K562 (cell line): ENCODE data around the gene CCDC9B.

ENCODE experiments used
- CBX5 ChIP-seq: IDR thresholded peaks from 2 replicates; pipeline ENCODE4 v1.6.1; 2014; ENCODE audit warnings: low read depth, borderline replicate concordance
- E2F4 ChIP-seq: sonication (generic); formaldehyde crosslinking; IDR thresholded peaks from 2 replicates; pipeline ENCODE4 v1.8.0; 2022; ENCODE audit warnings: mild to moderate bottlenecking, low read depth, missing genetic modification reagents
- EZH2 ChIP-seq: IDR thresholded peaks from 2 replicates; pipeline ENCODE4 v1.6.1; 2012; ENCODE audit warnings: low read depth, mild to moderate bottlenecking, inconsistent platforms, low read length, borderline replicate concordance
- GMEB1 ChIP-seq: fragments of 250-450 bp; sonication (Bioruptor Pico); IDR thresholded peaks from 2 replicates; pipeline ENCODE4 v1.4.0; 2020; ENCODE audit warnings: mild to moderate bottlenecking
- HDAC2 ChIP-seq: fragments of 450-650 bp; IDR thresholded peaks from 2 replicates; pipeline ENCODE4 v1.6.1; 2016; ENCODE audit warnings: mild to moderate bottlenecking
- MCM5 ChIP-seq: fragments of 450-650 bp; IDR thresholded peaks from 2 replicates; pipeline ENCODE4 v1.6.1; 2016; ENCODE audit warnings: low read depth
- MNT ChIP-seq, 2 experiments: fragments of 450-650 bp; conservative IDR thresholded peaks; 2 replicates each; pipeline ENCODE4 v1.6.1; 2017; ENCODE audit warnings: mild to moderate bottlenecking in 2 of 2, moderate library complexity in 2 of 2
- POLR2AphosphoS5 ChIP-seq: IDR thresholded peaks from 2 replicates; pipeline ENCODE4 v1.6.1; 2011; ENCODE audit warnings: mild to moderate bottlenecking, low read depth, low read length, moderate library complexity; ENCODE audit not compliant: control insufficient read depth, insufficient read depth
- RFX5 ChIP-seq: IDR thresholded peaks from 2 replicates; pipeline ENCODE4 v1.6.1; 2011; ENCODE audit warnings: low read depth, mild to moderate bottlenecking, improper control_type of control experiment, low read length
- ZBTB17 ChIP-seq: fragments of 450-650 bp; formaldehyde crosslinking; IDR thresholded peaks from 2 replicates; pipeline ENCODE4 v1.4.0; 2020; ENCODE audit warnings: mild to moderate bottlenecking
- ZC3H8 ChIP-seq: fragments of 450-650 bp; IDR thresholded peaks from 2 replicates; pipeline ENCODE4 v1.6.1; 2017
- TF ChIP-seq, protein P1 (sequence below), 3 experiments: IDR thresholded peaks in 2 of 3; conservative IDR thresholded peaks in 1 of 3; 2 replicates each; pipeline ENCODE4 v1.5.1; 2011 to 2012; ENCODE audit warnings: low read length in 3 of 3, mild to moderate bottlenecking in 3 of 3, control low read depth in 2 of 3, improper control_type of control experiment in 1 of 3, inconsistent platforms in 1 of 3, low read depth in 1 of 3, mixed read lengths in 1 of 3, moderate library complexity in 1 of 3; ENCODE audit not compliant: insufficient read depth in 2 of 3
- TF ChIP-seq, protein P2 (sequence below): sonication (generic); formaldehyde crosslinking; IDR thresholded peaks from 2 replicates; pipeline ENCODE4 v1.8.1; 2023; ENCODE audit warnings: missing genetic modification reagents, mild to moderate bottlenecking, borderline replicate concordance

DNA sequence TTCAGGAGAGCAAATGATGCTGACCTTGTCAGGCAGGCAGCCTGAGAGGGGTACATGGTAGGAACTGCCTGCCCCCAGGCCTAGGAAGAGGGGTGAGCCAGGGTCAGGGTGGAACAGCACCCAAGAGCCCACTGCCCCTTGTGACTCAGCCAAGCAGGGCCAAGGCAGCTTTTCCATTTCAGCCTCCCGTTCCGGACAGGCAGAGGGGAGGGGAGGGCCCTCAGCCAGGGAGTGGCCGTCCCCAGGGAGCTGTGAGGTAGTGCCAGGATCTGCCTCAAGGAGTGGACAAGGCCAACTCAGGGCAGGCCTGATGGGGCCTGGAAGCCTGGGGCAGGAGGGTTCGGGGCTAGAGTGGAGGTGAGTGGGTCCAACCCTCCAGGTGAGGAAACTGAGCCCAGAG lies 52.8 kb downstream of the CCDC9B start:
- TF ChIP-seq ZC3H8 (no peak), CBX5 (no peak), MCM5 (no peak), ZBTB17 (CRISPR knock-in tag) (no peak), E2F4 (no peak), HDAC2 (no peak), RFX5 (no peak), MNT (conservative IDR thresholded peaks at IDR 0.05) (no peak), EZH2 (no peak), GMEB1 (no peak), POLR2AphosphoS5 (no peak)
- TF ChIP-seq, protein P1, sequence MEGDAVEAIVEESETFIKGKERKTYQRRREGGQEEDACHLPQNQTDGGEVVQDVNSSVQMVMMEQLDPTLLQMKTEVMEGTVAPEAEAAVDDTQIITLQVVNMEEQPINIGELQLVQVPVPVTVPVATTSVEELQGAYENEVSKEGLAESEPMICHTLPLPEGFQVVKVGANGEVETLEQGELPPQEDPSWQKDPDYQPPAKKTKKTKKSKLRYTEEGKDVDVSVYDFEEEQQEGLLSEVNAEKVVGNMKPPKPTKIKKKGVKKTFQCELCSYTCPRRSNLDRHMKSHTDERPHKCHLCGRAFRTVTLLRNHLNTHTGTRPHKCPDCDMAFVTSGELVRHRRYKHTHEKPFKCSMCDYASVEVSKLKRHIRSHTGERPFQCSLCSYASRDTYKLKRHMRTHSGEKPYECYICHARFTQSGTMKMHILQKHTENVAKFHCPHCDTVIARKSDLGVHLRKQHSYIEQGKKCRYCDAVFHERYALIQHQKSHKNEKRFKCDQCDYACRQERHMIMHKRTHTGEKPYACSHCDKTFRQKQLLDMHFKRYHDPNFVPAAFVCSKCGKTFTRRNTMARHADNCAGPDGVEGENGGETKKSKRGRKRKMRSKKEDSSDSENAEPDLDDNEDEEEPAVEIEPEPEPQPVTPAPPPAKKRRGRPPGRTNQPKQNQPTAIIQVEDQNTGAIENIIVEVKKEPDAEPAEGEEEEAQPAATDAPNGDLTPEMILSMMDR (IDR thresholded peaks at IDR 0.05 in 2 of 3, conservative IDR thresholded peaks at IDR 0.05 in 1 of 3; ENCODE audit: insufficient read depth in 2 of 3, low read depth in 1 of 3, low read length in 3 of 3): no peak
- TF ChIP-seq, protein P2, sequence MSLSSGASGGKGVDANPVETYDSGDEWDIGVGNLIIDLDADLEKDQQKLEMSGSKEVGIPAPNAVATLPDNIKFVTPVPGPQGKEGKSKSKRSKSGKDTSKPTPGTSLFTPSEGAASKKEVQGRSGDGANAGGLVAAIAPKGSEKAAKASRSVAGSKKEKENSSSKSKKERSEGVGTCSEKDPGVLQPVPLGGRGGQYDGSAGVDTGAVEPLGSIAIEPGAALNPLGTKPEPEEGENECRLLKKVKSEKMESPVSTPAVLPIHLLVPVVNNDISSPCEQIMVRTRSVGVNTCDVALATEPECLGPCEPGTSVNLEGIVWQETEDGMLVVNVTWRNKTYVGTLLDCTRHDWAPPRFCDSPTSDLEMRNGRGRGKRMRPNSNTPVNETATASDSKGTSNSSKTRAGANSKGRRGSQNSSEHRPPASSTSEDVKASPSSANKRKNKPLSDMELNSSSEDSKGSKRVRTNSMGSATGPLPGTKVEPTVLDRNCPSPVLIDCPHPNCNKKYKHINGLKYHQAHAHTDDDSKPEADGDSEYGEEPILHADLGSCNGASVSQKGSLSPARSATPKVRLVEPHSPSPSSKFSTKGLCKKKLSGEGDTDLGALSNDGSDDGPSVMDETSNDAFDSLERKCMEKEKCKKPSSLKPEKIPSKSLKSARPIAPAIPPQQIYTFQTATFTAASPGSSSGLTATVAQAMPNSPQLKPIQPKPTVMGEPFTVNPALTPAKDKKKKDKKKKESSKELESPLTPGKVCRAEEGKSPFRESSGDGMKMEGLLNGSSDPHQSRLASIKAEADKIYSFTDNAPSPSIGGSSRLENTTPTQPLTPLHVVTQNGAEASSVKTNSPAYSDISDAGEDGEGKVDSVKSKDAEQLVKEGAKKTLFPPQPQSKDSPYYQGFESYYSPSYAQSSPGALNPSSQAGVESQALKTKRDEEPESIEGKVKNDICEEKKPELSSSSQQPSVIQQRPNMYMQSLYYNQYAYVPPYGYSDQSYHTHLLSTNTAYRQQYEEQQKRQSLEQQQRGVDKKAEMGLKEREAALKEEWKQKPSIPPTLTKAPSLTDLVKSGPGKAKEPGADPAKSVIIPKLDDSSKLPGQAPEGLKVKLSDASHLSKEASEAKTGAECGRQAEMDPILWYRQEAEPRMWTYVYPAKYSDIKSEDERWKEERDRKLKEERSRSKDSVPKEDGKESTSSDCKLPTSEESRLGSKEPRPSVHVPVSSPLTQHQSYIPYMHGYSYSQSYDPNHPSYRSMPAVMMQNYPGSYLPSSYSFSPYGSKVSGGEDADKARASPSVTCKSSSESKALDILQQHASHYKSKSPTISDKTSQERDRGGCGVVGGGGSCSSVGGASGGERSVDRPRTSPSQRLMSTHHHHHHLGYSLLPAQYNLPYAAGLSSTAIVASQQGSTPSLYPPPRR (CRISPR knock-in tag): no peak
